Renal cortical epithelial cell (primary cell): ENCODE data around the gene PALD1. TPM values are rescaled to one million over a fixed set of nuclear protein-coding genes. Genes with fewer than 3 reads are reported as not detected.

Experiments used
- DNase-seq: peaks from one replicate; pipeline ENCODE4 v3.0.0-alpha.2; 2011; ENCODE audit warnings: low read depth
- total RNA-seq: library from RNA; depleted of rRNA; stranded (reverse); fragments of >200 nt; gene quantifications from 2 replicates; pipeline ENCODE4 v1.2.3, GENCODE V29; 2014

Gene PALD1
- total RNA-seq = 1.7 and 2.6 TPM in 2 replicates

GRCh38 chr10:70478191-70479164 is at the start of gene PALD1:
TSS of gene PALD1 (plus strand) at chr10:70478767. CDS start at chr10:70525952, 47,185 bp downstream.
- no peak for DNase-seq

GRCh38 chr10:70430493-70431445 is 47.8 kb upstream of the PALD1 start:
- DNase-seq = peak; percentile 62

- DNase-seq = no peak
These were observed 46.5 kb upstream of the PALD1 start for GRCh38 chr10:70432101-70432500.

DNA sequence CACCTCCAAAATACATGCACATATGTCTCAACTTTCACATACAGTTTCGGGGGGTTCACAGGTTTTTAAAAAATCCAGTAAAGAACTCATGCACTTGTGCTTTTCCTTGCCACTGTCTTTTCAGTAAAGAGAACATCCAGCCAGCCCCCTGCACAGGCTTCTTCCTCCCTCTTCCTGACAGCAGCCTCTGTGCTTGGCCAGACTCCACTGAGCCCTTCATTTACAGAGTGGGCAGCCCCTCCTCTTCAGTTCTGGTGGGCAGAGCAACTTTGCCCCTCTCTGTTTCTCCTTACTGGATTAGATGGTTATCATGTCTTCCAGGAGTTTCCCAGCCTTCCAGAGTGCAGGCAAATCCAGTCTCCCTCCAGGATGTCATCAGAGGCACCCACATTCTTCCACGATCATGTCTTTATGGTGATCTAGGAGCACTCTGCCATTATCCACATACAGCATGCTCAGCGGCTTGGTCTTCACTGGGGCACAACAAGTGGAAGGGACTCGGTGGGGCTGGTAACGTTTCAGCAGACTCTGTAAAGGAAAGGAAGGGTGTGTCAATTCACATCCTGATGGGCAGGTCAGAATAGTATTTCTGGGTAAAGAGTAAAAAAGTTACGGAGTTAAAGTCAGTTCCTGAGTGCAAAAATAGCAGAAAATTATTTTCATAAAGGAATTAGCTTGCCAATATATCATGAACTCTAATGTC is 45.9 kb upstream of the PALD1 start:
- no peak for DNase-seq

DNA sequence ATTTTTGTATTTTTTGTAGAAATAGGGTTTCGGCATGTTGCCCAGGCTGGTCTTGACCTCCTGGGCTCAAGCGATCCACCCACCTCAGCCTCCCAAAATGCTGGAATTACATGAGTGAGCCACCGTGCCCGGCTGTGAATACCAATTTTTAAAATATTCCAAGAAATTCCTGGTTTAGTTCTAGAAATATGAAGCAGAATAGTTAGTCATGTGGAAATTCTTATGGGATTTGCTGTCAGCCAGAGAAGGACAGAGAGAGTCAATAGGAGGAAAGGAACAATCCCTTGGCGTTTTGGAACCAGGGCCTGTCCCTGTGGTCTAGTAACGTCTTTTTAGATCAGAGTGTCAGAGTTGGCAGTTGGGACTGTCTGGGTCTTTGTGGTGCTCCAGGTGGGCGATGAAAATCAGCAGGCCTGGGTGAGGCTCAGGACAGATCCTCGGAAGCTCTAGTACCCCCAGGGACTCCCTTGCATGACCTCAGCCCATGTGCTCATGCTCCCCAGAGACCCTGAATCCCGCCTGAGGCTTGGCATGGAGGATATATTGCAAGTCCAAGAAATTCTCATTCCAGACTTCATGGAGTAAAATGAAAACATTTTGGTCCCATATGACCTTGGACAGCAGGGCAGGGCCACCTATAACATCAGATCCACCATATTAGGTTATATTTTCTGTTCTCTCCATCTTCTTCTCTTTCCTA is 44.8 kb upstream of the PALD1 start:
- no peak for DNase-seq

GRCh38 chr10:70435241-70436085 is 43.1 kb upstream of the PALD1 start:
- DNase-seq = no peak

GRCh38 chr10:70437721-70438120 is 40.8 kb upstream of the PALD1 start:
- DNase-seq = no peak

DNA sequence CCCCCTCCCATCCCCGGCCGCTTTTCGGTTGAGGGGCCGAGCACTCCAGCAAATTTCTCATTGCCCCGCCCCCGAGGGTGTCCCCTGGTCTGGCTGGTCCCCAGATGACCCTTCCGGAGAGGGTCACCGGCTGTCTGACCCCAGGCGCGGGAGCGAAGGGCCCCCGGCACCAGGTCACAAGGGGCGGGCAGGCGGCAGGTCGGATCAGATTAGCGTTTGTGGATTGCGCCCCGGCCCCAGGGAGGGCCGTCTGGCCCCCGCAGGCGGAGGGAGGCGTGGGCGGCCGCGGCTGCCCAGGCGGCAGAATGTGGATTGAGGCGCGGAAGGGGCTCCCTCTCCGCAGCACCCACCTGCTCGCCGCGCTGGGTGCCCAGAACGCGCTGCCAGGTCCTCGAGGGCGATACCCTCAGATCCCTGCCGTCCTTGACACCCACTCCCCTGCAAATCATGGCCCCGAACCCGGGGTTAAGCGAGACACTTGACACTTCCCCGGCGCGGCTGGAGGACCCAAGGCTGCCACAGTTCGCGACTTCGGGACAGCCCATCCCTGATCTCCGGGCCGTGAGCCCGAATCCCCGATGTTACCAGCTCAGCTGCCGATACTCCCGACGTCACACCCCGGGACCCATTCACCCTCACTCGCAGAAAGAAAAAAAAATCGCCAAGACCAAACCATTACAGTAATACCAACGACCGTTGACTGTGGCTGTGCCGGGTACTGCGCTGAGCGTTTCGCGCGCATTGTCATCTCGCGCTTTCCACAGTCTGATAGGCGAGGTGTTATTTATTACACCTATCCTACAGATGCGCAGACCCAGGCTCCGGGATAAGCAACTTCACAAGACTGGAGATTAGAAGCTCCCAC is 38.0 kb upstream of the PALD1 start:
- no peak for DNase-seq

DNA sequence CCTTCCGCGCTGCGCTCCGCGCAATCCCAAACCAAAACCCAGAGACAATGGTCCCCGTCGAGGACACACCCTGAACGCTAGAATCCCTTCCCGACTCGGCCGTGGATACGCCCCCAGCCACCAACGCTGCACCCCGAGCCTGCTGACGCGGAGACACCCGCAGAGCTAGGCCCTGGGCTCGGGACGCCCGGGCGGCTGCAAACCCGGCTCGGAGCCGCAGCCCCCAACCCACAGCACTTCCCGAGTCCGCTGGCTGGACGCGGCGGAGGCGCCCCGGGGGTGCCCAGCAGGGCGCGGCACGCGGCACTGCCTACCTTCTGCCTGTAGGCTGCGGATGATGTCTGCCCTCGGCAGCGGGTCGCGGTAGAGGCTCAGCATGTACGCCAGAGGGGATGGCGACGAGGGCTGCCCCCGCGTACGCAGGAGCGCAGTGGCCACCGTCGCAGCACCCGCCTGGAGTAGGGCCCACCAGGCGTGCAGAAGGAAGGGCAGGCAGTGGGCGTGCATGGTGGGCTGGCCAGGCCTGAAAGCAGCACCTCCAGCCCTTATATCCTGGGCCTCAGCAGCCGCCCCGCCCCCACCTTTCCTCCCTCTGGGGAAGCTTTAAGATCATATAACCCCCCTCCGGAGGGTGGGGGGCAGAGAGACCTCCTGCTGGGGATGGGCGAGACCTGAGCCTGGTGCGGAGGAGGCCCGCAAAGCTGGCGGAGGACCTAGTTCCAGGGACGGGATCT is 37.2 kb upstream of the PALD1 start, which contains the start of gene NODAL:
Gene NODAL, minus strand, starts transcription at position 521 of the 734 bp plus-strand sequence. Its CDS starts 14 bp downstream, at position 507.
- no peak for DNase-seq

- no peak for DNase-seq
These were observed 36.7 kb upstream of the PALD1 start for GRCh38 chr10:70441895-70442309.

DNA sequence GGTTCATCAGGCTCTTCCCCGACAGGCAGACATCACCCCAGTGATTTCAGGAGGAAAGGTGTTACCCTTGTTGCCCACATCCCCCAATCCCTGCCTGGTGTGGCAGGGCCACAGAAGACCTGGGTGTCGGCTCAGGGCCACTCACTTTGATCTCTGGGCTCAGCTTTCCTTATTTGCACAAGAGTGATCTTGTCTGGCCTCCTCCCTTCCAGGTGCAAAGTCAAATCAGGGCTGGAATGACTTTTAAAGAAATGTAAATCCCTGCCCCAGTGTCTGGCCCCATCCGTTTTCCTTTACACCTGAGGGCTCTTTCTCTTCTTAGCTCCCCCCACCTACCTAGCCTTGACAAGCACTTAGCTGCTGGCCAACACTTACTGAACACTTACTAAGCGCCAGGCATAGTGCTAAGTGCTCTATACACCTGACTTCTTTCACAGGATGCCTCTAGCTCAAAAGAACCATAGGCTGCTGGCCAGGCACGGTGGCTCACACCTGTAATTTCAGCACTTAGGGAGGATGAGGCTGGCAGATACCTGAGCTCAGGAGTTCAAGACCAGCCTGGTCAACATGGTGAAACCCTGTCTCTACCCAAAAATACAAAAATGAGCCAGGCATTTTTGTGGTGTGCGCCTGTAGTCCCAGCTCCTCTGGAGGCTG is 36.1 kb upstream of the PALD1 start:
- DNase-seq = no peak

DNA sequence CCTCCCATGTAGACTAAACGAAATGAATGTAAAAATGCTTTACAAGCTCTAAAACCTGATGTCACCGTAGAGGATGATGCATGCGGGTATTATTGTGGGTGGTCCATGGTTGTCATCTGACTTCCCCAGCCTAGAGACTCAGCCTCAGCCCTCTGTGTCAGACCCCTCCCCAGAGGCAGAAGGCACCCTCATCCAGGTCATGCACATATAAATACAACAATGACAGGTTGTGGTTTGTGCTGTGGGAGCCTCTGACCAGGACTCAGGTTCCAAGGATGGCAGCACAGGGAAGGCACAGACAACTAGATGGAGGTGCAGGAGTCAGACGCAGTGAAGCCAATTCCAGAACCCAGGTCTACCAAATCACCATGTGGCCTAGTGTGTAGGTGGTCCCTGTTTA is 33.8 kb upstream of the PALD1 start:
- no peak for DNase-seq

- DNase-seq = no peak
These were observed 32.6 kb upstream of the PALD1 start for GRCh38 chr10:70445718-70446657.

DNA sequence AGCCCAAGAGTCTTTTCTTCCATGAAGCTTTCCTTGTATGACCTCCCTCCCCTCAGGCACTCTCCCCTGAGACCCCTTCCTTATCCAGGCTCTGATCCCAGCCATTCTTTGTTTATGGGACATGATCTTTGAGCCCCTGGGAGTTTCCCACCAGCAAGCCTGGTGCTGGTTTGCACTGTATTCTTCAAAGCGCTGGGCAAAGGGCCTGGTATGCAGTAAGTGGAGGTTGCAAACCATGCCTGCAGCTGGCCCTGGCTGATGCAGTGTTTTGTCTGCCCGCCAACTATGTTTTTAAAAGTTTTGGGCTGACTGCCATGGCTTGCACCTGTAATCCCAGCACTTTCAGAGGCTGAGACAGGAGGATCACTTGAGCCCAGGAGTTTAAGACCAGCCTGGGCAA is 30.3 kb upstream of the PALD1 start:
- DNase-seq = no peak

- DNase-seq = no peak
These were observed 23.3 kb upstream of the PALD1 start for GRCh38 chr10:70455213-70455630.

DNA sequence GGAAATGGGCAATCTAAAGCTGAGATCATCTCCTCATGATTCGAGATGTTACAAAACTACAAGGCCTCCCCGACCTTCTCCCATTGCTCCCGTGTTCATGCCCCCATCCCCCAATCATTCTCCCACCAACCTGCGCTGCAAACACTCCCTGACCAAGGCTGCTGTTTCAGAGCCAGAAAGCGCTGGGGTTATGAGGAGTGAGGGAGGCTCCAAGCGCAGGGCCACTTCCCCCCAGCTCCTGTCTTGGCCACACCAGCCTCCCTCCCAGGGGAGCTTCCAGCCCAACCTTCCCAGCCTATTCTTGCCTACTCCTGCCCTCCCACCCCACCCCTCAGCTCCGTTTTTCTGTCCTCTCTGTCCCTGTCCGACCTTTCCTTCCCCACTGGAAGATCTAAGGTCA is 22.4 kb upstream of the PALD1 start:
- DNase-seq = no peak
